GM18858 (cell line): ENCODE results near the gene TCERG1L.

Experiments
- ATAC-seq: cut with Tn5 transposase; IDR thresholded peaks from one replicate; pipeline ENCODE4 v1.9.1; 2021; ENCODE audit not compliant: unreplicated experiment

The TCERG1L gene

DNA sequence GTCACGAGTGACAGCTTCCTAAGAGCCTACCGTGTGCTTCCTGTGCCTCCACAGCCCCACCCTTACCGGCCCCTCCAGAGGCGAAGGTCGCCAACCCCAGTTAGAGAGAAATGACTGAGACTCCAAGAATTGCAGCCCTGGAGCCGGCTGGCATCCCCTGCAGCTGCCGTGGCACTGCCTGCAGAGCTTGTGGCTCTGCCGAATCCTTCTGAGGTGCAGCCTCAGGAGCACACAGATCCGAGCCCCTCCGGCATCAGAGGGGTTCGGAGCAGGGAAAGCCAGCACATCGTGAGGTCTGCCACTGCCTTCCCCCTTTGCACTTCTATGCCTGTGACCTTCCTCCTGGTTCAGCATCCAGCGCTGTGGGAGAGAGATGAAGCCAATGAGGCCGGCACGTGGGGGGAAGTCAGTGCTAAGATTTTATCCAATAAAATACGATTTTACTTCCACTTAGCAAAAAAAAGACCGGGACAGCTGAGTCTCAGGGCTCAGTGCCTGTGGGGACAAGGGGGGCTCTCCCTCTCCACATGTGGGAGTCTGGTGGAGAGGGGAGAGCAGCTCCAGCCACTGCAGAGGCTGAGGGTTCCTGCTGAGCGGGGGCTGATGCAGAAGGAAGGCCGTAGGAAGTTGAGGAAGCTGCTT is 80.1 kb downstream of the TCERG1L start:
- no peak for ATAC-seq

DNA sequence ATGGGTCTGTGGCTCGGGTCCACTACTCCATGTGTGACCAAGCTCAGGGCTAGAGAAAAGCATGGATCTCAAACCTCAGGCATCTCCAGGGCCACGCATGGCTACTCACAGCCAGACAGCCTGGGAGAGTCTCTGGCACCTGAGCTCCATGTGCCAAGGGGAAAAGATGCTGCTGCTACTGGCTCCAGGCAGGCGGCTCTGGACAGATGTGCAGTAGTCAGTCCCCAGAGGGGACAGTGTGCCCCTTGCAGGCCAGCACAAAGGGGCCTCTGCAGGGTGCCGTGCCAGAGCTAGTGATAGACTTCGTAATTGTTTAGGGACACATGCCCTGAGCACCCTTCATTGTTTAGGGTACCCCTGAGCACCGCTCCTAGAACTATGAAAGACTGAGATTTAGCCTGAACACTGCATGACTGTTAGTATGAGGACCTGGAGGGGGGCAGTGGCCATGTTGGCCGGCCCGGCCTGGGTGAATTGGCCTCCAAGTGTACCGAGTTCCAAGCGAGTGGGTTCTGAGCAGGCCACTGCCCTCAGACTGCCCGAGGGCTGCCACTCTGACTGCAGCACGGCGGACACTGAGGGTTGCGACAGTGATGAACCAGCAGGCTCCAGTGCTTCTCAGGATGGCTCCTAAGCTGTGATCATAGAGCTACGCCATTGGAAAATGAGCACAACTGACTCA is 80.7 kb downstream of the TCERG1L start:
- ATAC-seq = no peak

DNA sequence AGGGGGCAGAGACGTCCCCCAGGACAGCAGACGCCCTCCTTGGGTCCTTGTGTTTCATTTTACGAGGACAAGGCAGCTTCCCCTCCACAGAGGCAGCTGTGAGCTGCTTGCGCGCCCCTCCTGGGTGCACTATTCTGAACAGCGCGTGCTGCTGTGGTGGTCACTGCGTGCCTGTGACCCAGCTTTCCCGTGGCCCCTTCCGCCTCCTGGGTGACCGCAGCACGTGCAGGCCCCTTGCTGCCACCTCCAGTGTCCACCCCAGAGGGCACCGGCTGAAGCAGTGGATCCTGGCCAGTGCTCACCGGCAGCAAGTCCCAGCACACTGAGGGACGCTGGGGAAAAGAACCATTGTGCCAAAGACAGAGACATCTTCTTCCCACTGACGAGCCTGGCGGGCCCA is 81.4 kb downstream of the TCERG1L start:
- ATAC-seq = no peak

DNA sequence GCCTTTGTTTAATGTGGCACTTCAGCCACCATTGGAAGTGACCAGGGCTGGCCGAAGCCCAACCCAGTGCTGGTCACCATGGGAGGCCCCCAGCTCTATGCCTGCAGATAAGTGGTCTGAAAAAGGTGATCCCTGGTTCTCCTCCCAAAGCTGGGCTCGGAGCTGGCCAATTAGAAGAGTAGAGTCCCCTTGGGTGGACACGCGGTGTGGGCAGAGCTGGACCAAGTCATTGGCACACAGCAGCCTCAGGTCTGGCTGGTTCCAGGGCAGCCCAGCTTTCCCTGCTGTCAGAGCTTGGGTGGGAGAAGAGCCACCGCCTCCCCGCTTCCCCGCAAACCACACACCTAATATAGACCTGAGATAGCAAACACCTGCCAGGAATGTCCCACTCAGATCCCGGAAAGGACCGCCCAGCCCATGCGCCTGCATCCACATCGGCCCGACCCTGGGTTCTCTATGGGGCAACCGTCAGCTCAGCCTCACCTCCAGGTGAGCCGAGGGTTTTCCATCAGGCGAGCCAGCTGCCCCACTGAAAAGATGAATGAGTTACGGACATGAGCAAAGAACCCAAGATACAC is 84.3 kb downstream of the TCERG1L start:
- no peak for ATAC-seq

DNA sequence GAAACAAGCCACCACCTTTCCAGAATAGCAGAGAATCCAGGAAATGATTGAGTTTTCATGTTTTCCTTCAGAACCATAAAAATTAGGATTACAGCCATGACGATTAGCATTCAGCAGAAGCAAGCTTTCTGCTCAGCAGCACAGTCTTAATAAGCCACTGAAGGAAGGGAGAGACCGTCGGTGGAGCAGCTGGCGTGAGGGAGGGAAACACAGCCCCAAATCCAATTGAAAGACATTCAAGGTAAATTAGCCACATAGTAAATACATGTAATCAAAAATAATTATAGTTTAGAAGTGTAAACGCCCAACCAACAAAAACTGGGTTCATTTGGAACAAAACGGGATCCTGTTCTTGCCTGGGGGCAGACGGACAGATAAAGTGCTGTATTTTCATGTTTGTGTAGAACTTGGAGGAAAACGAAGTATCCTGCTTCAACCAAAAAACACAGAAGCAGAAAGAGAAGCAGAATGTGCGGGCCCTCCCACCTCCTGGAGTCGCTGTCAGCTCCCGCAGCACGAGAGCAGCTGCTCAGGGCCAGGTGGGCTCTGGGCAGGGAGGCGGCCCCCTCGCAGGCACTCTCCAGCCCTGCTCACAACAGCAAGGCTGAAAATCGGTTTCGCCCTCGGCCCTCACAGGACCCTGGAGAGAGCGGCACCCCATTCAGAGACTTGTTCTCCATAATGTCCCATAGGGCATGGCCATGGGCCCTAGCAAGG is 84.9 kb downstream of the TCERG1L start:
- no peak for ATAC-seq

DNA sequence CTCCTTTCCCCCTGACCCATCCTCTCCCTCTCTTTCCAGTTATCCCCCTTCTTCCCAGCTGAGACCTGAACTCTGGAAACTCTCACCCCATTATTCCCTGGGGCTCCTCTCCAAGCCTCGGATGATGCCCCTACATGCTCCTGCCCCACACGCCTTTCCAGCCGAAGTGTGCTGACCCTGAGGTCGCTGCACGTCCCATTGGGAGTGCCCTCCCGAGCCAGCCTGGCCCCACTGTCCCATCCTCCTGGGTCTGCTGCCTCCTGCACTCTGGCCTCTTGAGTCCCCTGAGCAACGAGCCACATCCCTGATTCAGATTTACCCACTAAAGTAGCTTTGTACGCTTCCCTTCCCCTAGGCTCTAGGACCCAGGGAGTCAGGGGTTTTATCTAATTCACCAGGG is 87.4 kb downstream of the TCERG1L start:
- ATAC-seq = no peak

DNA sequence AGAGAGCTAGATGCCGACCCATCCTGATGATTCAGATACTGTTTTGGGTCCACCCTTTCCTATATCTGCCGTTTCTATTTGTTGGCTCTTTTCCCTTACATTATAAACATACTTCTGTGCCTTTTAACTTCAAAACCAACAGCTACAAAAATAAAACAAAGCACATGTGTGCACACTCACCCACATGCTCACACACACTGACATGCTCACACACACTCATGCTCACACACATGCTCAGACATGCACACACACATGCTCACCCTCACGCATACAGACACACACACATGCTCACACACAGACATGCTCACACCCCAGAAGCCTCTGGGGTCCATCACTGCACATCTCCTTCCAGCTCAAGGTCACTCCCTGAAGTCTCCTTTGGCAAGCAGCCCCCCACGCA is 88.1 kb downstream of the TCERG1L start:
- no peak for ATAC-seq

DNA sequence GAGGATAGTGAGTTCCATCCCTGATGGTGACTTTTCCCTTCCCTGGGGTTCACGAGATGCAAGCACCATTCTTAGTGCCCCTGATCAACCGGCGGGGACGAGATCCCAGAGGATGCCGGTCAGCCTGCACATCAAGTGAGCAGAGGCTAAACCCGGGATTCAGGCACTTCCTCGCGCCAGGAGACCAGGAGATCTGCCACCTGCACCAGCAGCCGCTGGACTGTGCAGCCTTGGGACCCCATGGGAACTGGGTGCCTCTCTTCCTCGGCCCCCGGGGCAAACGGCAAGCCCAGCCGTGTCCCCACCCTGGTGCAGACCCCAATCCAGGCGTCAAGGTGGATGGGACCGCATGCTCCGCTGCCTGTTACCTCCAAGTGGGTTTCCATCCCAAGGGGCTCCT is 88.5 kb downstream of the TCERG1L start:
- no peak for ATAC-seq

DNA sequence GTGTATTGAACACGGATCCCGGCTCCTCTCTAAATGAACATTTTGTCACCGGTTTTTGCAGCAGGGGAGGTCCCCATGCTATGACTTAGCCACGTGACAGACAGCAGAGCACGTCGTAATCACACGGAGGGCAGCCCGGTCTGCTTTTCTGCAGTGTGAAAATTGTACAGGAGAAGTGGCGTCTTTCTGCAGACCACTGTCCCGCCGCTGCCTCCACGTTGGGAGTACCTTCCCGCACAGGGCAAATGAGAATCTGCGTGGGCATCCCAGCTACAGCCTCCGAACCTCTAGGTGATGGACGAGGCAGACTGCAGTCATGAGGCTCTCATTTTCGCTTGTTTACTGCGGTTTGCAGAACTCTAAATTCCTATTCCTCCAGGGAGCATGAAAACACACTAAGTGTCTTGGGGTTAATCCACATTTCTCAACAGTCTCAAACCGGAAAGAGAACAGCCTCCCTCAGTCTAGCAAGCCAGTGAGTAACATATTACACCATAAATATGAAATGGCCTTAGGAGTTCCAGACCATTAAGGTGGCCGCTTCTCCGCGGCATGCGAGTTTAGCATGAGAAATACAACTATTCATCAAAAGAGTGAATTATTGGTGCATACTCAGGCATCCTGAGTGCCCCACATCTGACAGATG is 89.8 kb downstream of the TCERG1L start:
- no peak for ATAC-seq

DNA sequence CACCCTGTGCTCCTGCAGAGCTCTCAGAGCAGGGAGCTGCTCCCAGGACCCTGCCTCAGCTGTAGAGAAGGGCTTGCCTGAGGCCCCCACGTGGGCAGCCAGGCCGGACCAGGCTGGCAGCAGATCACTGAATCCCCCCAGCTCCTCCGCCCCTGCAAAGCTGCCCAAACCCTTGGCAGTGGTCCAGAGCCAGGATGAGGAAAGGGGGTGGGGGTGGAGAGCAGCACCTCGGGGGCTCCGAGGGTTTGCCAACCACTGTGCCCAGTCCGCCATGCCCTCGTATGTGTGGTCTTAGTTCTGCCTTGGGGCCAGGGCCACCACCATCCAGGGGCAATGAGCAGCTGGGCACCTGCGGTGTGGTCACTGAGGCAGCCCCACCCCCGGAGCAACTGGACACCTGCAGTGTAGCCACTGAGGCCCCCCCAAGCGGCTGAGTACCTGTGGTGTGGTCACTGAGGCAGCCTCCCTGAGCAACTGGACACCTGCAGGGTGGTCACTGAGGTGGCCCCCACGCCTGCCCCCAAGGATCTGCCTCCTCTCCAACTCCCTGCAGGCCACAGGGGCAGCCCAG is 90.8 kb downstream of the TCERG1L start:
- ATAC-seq = no peak

DNA sequence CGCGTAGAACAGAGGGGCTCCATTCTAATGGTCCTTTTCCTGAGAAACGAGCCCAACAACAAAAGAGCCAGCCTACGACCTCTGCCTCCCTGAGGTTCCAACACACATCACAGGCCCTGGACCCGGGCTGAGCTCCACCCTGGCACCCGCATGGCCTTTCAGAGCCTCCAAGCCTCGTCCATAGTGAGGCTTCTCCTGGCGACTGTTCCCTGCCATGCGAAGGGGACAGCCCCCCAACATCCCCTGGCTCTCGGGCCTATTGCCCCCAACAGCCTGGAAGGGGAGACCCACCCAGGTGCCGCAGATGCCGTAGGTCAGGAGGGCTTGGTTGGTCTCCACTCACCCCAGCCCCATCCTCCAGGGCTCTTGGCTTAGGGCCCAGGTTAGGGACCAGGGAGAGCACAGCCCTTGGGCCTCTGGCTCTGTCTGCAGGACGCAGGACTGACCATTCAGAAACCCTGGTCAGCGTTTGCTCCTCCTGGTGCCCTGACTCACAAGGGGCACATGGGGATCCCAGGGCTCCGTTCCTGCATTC is 91.5 kb downstream of the TCERG1L start:
- ATAC-seq = no peak

DNA sequence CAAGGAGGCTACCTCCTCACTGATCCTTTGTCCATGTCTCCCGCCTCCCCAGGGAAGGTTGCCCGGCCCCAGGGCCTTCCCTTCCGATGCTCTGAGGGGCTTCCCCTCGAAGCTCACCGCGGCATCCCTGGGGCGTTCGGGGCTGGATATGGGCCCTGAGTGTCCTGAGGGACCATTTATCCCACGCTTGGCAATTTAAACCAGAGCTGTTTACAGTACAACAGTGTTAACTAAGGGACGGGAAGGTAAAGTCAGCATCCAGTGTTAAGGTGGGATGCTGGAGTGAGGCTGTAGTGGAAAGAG is 92.0 kb downstream of the TCERG1L start:
- no peak for ATAC-seq

DNA sequence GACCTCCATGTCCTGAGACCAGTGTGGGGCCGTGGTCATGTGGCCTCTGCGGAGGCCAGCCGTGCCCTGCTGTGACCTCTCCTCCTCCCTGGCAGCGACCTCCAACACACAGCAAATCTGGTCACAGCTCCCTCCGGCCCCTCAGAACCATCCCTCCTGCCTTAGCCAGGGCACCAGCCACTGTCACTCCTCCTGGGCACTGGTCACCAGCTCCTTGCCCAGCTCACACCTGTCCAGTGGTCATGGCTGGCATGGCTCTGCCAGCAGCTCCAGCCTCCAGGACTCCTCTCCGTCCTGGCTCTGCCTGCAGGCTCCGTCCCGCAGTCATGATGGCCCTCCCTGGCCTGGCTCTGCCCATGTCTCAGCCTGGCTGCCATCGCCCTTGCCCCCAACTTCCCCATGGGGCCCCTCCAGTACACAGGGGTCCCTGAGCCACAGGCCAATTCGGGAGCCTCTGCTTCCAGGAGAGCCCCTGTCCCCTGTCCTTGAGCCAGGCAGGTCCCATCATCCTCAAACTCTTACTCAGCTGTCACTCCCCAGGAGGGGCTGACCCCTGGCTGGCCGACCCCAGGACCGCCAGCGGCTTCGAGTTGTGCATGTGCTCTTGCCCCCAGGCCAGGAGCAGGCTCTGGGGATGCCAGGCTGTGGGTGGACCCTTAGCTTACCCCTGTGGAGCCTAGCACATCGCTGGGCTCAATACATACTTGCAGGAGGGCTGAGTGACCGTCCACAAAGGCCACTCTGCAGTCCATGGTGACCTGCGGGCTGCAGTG is 92.5 kb downstream of the TCERG1L start:
- no peak for ATAC-seq

DNA sequence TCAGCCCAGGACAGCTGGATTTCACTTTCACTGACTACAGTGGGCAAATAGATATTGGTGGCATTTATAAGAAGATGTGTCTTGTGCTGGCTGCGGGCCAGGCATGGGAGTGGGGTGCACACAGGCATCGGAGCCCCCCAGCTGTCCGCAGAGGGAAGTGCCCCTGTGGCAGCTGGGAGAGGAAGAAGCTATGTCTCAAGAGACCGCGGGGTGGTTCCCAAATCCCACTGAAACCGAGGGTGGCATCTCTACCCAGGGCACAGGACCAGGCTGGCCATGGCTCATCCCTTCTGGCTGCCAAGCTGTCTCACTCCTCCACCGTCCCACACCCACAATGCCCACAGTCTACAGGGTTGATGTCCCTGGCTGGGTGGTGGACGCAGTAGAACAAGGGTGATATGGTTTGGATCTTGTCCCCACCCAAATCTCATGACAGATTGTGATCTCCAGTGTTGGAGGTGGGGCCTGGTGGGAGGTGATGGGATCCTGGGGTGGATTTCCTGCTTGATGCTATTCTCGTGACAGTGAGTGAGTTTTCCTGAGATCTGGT is 94.8 kb downstream of the TCERG1L start:
- no peak for ATAC-seq

DNA sequence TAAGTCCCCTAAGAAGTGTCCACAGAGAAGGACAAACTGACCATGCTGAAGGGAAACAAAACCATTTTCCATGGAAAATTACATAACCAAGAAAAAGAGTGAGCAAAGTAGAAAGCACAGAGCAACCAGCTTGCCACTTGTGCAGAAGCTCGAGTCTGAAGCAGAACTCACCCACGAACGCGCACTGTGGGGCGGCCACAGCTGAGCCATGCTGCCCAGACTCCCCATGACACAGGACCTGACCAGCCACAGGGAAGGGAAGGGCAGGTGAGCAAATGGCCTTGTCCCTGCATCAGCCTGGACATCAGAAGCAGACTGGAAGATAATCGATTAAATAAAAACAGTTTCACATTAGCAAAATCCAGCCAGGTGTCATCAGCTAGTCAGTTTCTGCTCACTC is 95.7 kb downstream of the TCERG1L start:
- ATAC-seq = no peak

DNA sequence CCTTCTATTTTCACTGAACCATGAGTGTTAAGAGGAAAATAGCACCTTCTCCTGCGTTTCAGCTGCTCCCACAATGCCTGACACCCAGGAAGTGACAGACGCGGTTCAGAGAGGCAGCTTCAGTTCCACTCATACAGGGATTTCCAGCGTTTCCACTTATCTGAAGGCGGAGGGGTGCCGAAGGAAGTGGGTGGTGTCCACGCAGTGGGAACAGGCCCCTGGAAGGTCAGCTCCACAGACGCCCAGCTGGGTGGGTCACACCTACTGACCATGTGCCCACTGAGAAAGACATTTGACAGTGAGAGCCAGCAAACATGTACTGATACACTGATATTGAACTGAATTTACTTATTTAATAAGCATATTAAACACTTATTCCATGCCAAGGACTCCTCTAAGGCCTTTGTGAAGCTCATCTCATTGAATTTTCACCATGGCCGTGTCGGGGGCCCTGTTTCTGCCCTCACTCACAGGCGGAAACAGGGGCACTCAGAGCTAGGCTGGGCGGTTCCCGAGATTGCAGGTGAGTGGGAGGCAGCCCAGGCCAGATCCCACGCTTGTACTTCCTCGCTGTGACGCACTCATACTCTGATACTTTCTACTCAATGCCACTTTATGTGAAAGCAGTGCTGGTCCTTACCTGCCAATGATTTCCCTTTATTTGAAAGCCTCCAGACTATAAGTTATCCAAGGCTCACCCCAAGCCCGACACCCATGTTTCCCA is 96.8 kb downstream of the TCERG1L start:
- no peak for ATAC-seq

DNA sequence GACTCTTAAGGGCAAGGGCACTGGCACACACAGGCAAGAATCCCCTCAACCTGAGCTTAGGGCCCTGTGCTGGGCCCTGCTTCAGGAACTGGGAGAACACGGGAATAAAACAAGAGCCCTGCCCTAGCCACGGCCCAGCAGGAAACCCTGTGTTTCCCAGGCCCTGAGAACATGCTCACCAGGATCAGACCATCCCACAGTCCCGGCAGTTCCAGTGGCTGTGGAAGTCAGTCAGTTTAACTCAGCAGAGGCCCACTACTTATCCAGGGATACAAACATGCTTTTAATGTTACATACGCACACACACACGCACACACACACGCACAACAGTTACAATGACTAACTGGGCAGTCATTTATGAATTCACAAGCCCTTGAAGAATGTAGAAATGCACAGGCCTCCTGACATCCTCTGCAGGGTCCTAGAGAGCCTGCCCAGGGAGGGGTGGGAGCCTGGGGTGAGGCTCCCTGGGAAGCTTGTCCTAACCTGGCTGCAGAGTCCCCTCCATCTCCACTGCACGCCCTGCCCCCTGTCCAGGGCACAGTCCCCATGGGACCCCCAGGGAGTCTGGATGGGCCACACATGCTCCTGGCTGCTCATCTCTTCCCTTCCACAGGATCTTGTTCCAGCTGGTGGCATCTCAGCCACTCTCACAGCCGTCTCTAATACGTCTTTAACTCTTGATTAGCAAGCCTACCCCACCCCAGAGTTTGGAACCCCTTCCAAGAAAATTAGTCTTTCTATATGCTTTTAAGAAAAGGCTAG is 97.6 kb downstream of the TCERG1L start:
- ATAC-seq = no peak

DNA sequence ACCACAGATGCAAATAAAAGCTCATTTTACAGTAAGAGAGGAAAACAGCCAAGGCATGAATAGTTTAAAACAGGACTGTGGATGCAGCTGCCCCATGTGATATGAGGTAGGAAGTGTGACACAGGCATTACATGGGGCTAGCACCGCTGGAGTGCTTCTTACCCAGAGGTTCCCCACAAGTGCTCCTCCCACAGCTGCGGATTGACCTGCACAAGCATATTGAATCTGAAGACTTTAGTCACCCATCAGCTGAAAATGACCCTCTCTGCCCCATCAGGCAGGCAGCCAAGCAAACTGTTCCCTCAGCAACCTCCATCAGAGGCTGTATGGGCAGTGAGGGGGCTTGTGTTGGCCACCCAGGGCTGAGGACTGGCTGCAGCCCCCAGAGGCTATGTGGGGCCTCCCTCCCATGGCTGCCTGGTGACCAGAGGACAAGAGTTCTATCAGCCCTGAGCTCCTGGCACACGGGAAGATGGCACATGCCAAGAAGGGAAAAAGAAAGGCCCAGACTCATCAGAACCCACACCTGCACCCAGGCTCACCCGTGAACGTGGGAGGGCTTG is 98.7 kb downstream of the TCERG1L start:
- ATAC-seq = no peak
